Fibroblast of lung (primary cell): ENCODE data around the gene PKNOX2.

ENCODE experiments used
- CTCF ChIP-seq, 2 donors: IDR thresholded peaks in 1 of 2; conservative IDR thresholded peaks in 1 of 2; 1 replicate in 1 of 2; 2 replicates in 1 of 2; pipeline ENCODE4 v1.5.1; 2011 to 2012; ENCODE audit warnings: low read length in 2 of 2, control low read depth in 1 of 2, inconsistent platforms in 1 of 2, low read depth in 1 of 2, mild to moderate bottlenecking in 1 of 2
- EZH2 ChIP-seq: IDR thresholded peaks from 2 replicates; pipeline ENCODE4 v1.5.1; 2012; ENCODE audit warnings: low read length, control low read depth, mild to moderate bottlenecking; ENCODE audit errors: missing control alignments

DNA sequence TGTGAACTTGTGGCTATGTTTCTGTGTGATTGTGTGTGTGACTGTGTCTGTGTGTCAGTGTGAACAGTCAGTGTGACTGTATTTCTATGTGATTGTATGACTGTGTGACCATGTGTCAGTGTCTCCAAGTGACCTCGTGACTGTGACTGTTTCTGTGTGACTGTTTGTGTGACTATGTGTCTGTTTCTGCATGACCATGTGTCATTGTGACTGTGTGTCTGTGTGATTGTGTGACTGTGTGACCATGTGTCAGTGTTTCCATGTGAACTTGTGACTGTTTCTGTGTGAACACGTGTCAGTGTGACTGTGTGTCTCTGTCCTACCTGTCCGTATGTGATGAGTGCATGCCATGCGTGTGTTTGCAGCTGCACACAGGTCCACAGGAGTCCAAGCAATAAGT, 8.8 kb upstream of the PKNOX2 start:
- no peak for TF ChIP-seq CTCF (conservative IDR thresholded peaks at IDR 0.05 in 1 of 2, IDR thresholded peaks at IDR 0.05 in 1 of 2; ENCODE audit: low read depth in 1 of 2, low read length in 2 of 2)
- TF ChIP-seq EZH2: no peak
